Uterus (tissue), 2 donors: ENCODE measurements around the gene UROS.

Experiments
- CTCF ChIP-seq, 4 experiments: fragments of 200-600 bp in 2 of 4; fragments of 450-650 bp in 2 of 4; sonication (generic) in 2 of 4; IDR thresholded peaks; one replicate each; pipeline ENCODE4 v1.5.1; 2016 to 2019; ENCODE audit warnings: antibody characterized with exemption in 4 of 4, mild to moderate bottlenecking in 2 of 4, moderate library complexity in 1 of 4
- POLR2A ChIP-seq, 2 donors: fragments of 450-650 bp; IDR thresholded peaks; one replicate each; pipeline ENCODE4 v1.6.1; 2016; ENCODE audit warnings: antibody characterized with exemption in 2 of 2, mild to moderate bottlenecking in 1 of 2, moderate library complexity in 1 of 2

- no peak for TF ChIP-seq CTCF (IDR thresholded peaks at IDR 0.05)
- no peak for TF ChIP-seq POLR2A (IDR thresholded peaks at IDR 0.05)
These were observed 21.5 kb downstream of the UROS start for GRCh38 chr10:125801574-125801973.
